ENCODE results near the gene POU2F1.

GRCh38 chr1:167333703-167334102 lies 113.0 kb downstream of the POU2F1 start:
- TF ChIP-seq CTCF (conservative IDR thresholded peaks at IDR 0.05; ENCODE audit: low read depth in 2 of 2) (no peak), JUNB (IDR thresholded peaks at IDR 0.05; ENCODE audit: unreplicated experiment) (no peak), POLR2AphosphoS5 (IDR thresholded peaks at IDR 0.05; ENCODE audit: low read depth) (no peak), REST (IDR thresholded peaks at IDR 0.05; ENCODE audit: unreplicated experiment) (no peak), EZH2phosphoT487 (IDR thresholded peaks at IDR 0.05; ENCODE audit: unreplicated experiment) (no peak), ZNF331 (CRISPR knock-in tag; IDR thresholded peaks at IDR 0.05; ENCODE audit: low read depth) (no peak), STAT1 (IDR thresholded peaks at IDR 0.05; ENCODE audit: unreplicated experiment) (no peak), ETS1 (IDR thresholded peaks at IDR 0.05) (no peak), ZNF114 (CRISPR knock-in tag; IDR thresholded peaks at IDR 0.05) (no peak), CREB1 (CRISPR knock-in tag; IDR thresholded peaks at IDR 0.05; ENCODE audit: low read depth) (no peak)
